ENCODE results near the gene CEP85.

DNA sequence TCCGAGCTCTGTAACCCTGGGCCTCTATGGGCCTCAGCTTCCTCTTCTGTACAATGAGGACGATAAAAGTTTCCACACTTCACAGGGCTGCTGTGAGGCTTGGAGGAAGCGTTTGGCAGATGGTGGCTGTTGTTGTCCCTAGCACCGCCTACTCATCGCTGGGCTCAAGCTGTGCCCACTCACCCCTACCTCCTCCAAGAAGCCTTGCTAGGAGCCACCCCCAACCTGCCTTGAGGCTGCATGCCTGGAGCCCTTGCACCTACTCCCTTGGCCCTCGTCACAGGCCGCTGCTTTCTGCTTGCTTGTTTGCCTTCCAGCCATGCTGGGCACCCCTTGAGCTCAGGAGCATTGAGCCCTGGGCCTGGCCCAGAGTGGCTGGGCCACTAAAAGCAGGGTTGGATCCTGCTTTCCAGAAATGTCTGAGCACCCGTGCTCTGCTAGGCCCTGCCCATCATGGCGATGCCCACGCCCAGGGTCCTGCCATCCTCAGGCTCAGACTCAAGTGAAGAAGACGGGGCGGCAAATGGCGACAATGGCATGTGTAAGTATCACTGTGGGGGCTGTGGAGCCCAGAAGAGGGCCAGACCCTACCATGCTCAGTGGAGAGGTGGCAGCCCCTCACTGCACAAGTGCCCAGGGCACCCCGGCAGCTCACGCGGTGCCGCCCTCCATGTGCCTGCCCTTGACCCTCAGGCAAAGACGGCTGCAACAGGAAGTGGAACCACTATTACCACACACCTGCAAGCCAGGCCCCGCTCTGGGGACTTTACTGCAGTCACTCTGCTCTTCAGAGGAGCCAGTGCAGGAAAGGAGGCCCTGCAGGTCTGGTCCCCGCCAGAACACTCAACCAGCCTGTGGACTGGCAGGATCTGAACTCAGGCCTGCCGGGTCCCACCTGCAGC is 55.4 kb downstream of the CEP85 start:
- no peak for TF ChIP-seq SUZ12 (IDR thresholded peaks at IDR 0.05)
- TF ChIP-seq FOXM1 (IDR thresholded peaks at IDR 0.05; ENCODE audit: borderline replicate concordance): no peak
- no peak for TF ChIP-seq ARNT (IDR thresholded peaks at IDR 0.05)
- TF ChIP-seq BHLHE40 (IDR thresholded peaks at IDR 0.05; ENCODE audit: borderline replicate concordance): no peak
- no peak for TF ChIP-seq FOXK2 (IDR thresholded peaks at IDR 0.05)
- no peak for TF ChIP-seq SP1 (IDR thresholded peaks at IDR 0.05)
- TF ChIP-seq CTBP1 (IDR thresholded peaks at IDR 0.05; ENCODE audit: borderline replicate concordance): no peak
- no peak for TF ChIP-seq LEF1 (IDR thresholded peaks at IDR 0.05; ENCODE audit: borderline replicate concordance)
- no peak for TF ChIP-seq TARDBP (IDR thresholded peaks at IDR 0.05)
- no peak for TF ChIP-seq NFRKB (IDR thresholded peaks at IDR 0.05)
- TF ChIP-seq ELF4 (IDR thresholded peaks at IDR 0.05): no peak
- TF ChIP-seq L3MBTL2 (conservative IDR thresholded peaks at IDR 0.05): no peak
- TF ChIP-seq, protein P1, sequence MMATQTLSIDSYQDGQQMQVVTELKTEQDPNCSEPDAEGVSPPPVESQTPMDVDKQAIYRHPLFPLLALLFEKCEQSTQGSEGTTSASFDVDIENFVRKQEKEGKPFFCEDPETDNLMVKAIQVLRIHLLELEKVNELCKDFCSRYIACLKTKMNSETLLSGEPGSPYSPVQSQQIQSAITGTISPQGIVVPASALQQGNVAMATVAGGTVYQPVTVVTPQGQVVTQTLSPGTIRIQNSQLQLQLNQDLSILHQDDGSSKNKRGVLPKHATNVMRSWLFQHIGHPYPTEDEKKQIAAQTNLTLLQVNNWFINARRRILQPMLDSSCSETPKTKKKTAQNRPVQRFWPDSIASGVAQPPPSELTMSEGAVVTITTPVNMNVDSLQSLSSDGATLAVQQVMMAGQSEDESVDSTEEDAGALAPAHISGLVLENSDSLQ (IDR thresholded peaks at IDR 0.05): no peak
- TF ChIP-seq HDGF (IDR thresholded peaks at IDR 0.05; ENCODE audit: borderline replicate concordance): no peak

Measured in HEK293T (cell line).